ENCODE measurements around the gene FAM186B.

FAM186B gene

GRCh38 chr12:49564686-49565405, 40.6 kb downstream of the FAM186B start:
- Histone ChIP-seq H3K4me3 (ENCODE audit: control insufficient read depth in 1 of 7, extremely low read depth in 1 of 7, insufficient read depth in 4 of 7, low read depth in 2 of 7, low read length in 6 of 7) (peak overlapping the region in 3 of 7 experiments; percentile 10 to 57 (median 28)), H3K36me3 (ENCODE audit: control insufficient read depth in 4 of 4, insufficient read depth in 4 of 4, low read length in 3 of 4) (peaks cover 9 to 50% (median 33%) of the 10 kb centered on the region in 4 experiments), H3K9me3 (ENCODE audit: control extremely low read depth in 1 of 5, control insufficient read depth in 4 of 5, insufficient read depth in 2 of 5, low read depth in 1 of 5, low read length in 4 of 5) (no peaks in the 10 kb centered on the region), H3K4me1 (ENCODE audit: control extremely low read depth in 1 of 4, control insufficient read depth in 4 of 4, insufficient read depth in 4 of 4, low read length in 3 of 4) (peaks cover 4 to 47% (median 39%) of the 10 kb centered on the region in 4 experiments), H3K27ac (ENCODE audit: insufficient read depth in 1 of 2, low read depth in 1 of 2, low read length in 2 of 2, poor library complexity in 1 of 2, severe bottlenecking in 2 of 2) (no peak overlapping the region), H3K27me3 (replicated peaks in 2 of 5; ENCODE audit: control insufficient read depth in 4 of 5, insufficient read depth in 5 of 5, low read length in 4 of 5) (no peaks in the 10 kb centered on the region)
- POLR2A ChIA-PET: no interaction called here
- 66% methylated on average over 5 of the region's 8 CpGs for WGBS (ENCODE audit: insufficient coverage)
- peak in 1 of 3 donors; percentile 22 for DNase-seq
- CTCF ChIA-PET: interaction anchor here (1.1 to 19.6 kb wide), 3 partner anchors 12 to 208 kb away, joined by 3 to 223 read pairs (median 107); no protein-coding TSS in a partner anchor

GRCh38 chr12:49563951-49564685, 41.3 kb downstream of the FAM186B start:
- WGBS (ENCODE audit: insufficient coverage): 94% methylated on average over 12 of the region's 14 CpGs
- peaks cover 10 to 57% (median 40%) of the 10 kb centered on the region in 4 experiments for H3K36me3 ChIP-seq (ENCODE audit: control insufficient read depth in 4 of 4, insufficient read depth in 4 of 4, low read length in 3 of 4)
- peak overlapping the region in 1 of 7 experiments; percentile 28 for H3K4me3 ChIP-seq (ENCODE audit: control insufficient read depth in 1 of 7, extremely low read depth in 1 of 7, insufficient read depth in 4 of 7, low read depth in 2 of 7, low read length in 6 of 7)
- peaks cover 4 to 46% (median 36%) of the 10 kb centered on the region in 4 experiments for H3K4me1 ChIP-seq (ENCODE audit: control extremely low read depth in 1 of 4, control insufficient read depth in 4 of 4, insufficient read depth in 4 of 4, low read length in 3 of 4)
- H3K27me3 ChIP-seq (replicated peaks in 2 of 5; ENCODE audit: control insufficient read depth in 4 of 5, insufficient read depth in 5 of 5, low read length in 4 of 5): no peaks in the 10 kb centered on the region
- no peaks in the 10 kb centered on the region for H3K9me3 ChIP-seq (ENCODE audit: control extremely low read depth in 1 of 5, control insufficient read depth in 4 of 5, insufficient read depth in 2 of 5, low read depth in 1 of 5, low read length in 4 of 5)
- no peak for DNase-seq
- H3K27ac ChIP-seq (ENCODE audit: insufficient read depth in 1 of 2, low read depth in 1 of 2, low read length in 2 of 2, poor library complexity in 1 of 2, severe bottlenecking in 2 of 2): no peak overlapping the region
- POLR2A ChIA-PET: no interaction called here
- CTCF ChIA-PET: interaction anchor here (9.4 to 19.6 kb wide), 2 partner anchors 11 to 16 kb away, joined by 107 to 223 read pairs; no protein-coding TSS in a partner anchor

- H3K9me3 ChIP-seq (ENCODE audit: control extremely low read depth in 1 of 5, control insufficient read depth in 4 of 5, insufficient read depth in 2 of 5, low read depth in 1 of 5, low read length in 4 of 5): no peaks in the 10 kb centered on the region
- 100% methylated on average over 6 of the region's 6 CpGs for WGBS (ENCODE audit: insufficient coverage)
- peaks cover 0 to 39% (median 29%) of the 10 kb centered on the region in 4 experiments for H3K4me1 ChIP-seq (ENCODE audit: control extremely low read depth in 1 of 4, control insufficient read depth in 4 of 4, insufficient read depth in 4 of 4, low read length in 3 of 4)
- ChIA-PET CTCF (interaction anchor here (1.4 to 19.6 kb wide), 3 partner anchors 10 to 231 kb away, joined by 5 to 223 read pairs (median 107); no protein-coding TSS in a partner anchor), POLR2A (interaction anchor here (0.7 kb wide), 1 partner anchor 8 kb away, joined by 3 read pairs; no protein-coding TSS in a partner anchor)
- no peaks in the 10 kb centered on the region for H3K27me3 ChIP-seq (replicated peaks in 2 of 5; ENCODE audit: control insufficient read depth in 4 of 5, insufficient read depth in 5 of 5, low read length in 4 of 5)
- no peak for DNase-seq
- no peak overlapping the region for H3K27ac ChIP-seq (ENCODE audit: insufficient read depth in 1 of 2, low read depth in 1 of 2, low read length in 2 of 2, poor library complexity in 1 of 2, severe bottlenecking in 2 of 2)
- H3K36me3 ChIP-seq (ENCODE audit: control insufficient read depth in 4 of 4, insufficient read depth in 4 of 4, low read length in 3 of 4): peaks cover 14 to 70% (median 51%) of the 10 kb centered on the region in 4 experiments
- H3K4me3 ChIP-seq (ENCODE audit: control insufficient read depth in 1 of 7, extremely low read depth in 1 of 7, insufficient read depth in 4 of 7, low read depth in 2 of 7, low read length in 6 of 7): no peak overlapping the region
Measured at GRCh38 chr12:49562831-49563230, 42.6 kb downstream of the FAM186B start.

GRCh38 chr12:49562233-49562632, 43.2 kb downstream of the FAM186B start:
- POLR2A ChIA-PET: interaction anchor here (0.7 kb wide), 1 partner anchor 8 kb away, joined by 3 read pairs; no protein-coding TSS in a partner anchor
- H3K4me1 ChIP-seq (ENCODE audit: control extremely low read depth in 1 of 4, control insufficient read depth in 4 of 4, insufficient read depth in 4 of 4, low read length in 3 of 4): peaks cover 0 to 35% (median 25%) of the 10 kb centered on the region in 4 experiments

DNA sequence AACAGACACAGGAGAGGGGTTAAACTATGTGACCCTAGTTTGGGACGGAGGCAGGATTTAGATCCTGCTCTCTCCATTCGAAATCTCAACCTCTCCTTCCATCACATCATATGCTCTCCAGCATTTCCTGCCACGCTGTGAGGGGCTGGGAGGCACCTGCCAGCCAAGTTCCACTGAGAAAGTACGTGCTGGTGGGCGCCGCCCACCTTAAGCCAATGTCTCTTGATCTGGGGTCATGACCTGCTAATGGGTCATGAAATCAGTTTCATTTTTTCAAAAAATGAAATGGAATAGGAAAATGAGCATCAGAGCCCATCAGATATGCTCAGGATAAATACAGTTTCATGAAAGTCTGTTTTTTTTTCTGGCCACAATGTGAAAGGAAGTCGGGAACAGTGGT, 44.7 kb downstream of the FAM186B start:
- Histone ChIP-seq H3K9me3 (ENCODE audit: control extremely low read depth in 1 of 5, control insufficient read depth in 4 of 5, insufficient read depth in 2 of 5, low read depth in 1 of 5, low read length in 4 of 5) (no peaks in the 10 kb centered on the region), H3K4me1 (ENCODE audit: control extremely low read depth in 1 of 4, control insufficient read depth in 4 of 4, insufficient read depth in 4 of 4, low read length in 3 of 4) (peaks cover 0 to 21% (median 15%) of the 10 kb centered on the region in 4 experiments), H3K27me3 (replicated peaks in 2 of 5; ENCODE audit: control insufficient read depth in 4 of 5, insufficient read depth in 5 of 5, low read length in 4 of 5) (no peaks in the 10 kb centered on the region), H3K27ac (ENCODE audit: insufficient read depth in 1 of 2, low read depth in 1 of 2, low read length in 2 of 2, poor library complexity in 1 of 2, severe bottlenecking in 2 of 2) (no peak overlapping the region), H3K4me3 (ENCODE audit: control insufficient read depth in 1 of 7, extremely low read depth in 1 of 7, insufficient read depth in 4 of 7, low read depth in 2 of 7, low read length in 6 of 7) (no peak overlapping the region), H3K36me3 (ENCODE audit: control insufficient read depth in 4 of 4, insufficient read depth in 4 of 4, low read length in 3 of 4) (peaks cover 14 to 89% (median 63%) of the 10 kb centered on the region in 4 experiments)
- ChIA-PET CTCF (interaction anchor here (0.7 to 19.6 kb wide), 3 partner anchors 8 to 76 kb away, joined by 3 to 223 read pairs (median 107); no protein-coding TSS in a partner anchor), POLR2A (no interaction called here)
- no peak for DNase-seq
- WGBS (ENCODE audit: insufficient coverage): 86% methylated on average over 5 of the region's 7 CpGs

More at GRCh38 chr12:49562233-49562632, 43.2 kb downstream of the FAM186B start:
- no peak for DNase-seq
- CTCF ChIA-PET: interaction anchor here (1.4 to 19.6 kb wide), 3 partner anchors 9 to 230 kb away, joined by 5 to 223 read pairs (median 107); no protein-coding TSS in a partner anchor
- Histone ChIP-seq H3K9me3 (ENCODE audit: control extremely low read depth in 1 of 5, control insufficient read depth in 4 of 5, insufficient read depth in 2 of 5, low read depth in 1 of 5, low read length in 4 of 5) (no peaks in the 10 kb centered on the region), H3K36me3 (ENCODE audit: control insufficient read depth in 4 of 4, insufficient read depth in 4 of 4, low read length in 3 of 4) (peaks cover 14 to 76% (median 56%) of the 10 kb centered on the region in 4 experiments), H3K27ac (ENCODE audit: insufficient read depth in 1 of 2, low read depth in 1 of 2, low read length in 2 of 2, poor library complexity in 1 of 2, severe bottlenecking in 2 of 2) (no peak overlapping the region), H3K27me3 (replicated peaks in 2 of 5; ENCODE audit: control insufficient read depth in 4 of 5, insufficient read depth in 5 of 5, low read length in 4 of 5) (no peaks in the 10 kb centered on the region), H3K4me3 (ENCODE audit: control insufficient read depth in 1 of 7, extremely low read depth in 1 of 7, insufficient read depth in 4 of 7, low read depth in 2 of 7, low read length in 6 of 7) (no peak overlapping the region)
- WGBS (ENCODE audit: insufficient coverage): 98% methylated on average over 6 of the region's 6 CpGs

- Histone ChIP-seq H3K4me3 (ENCODE audit: control insufficient read depth in 1 of 7, extremely low read depth in 1 of 7, insufficient read depth in 4 of 7, low read depth in 2 of 7, low read length in 6 of 7) (no peak overlapping the region), H3K9me3 (ENCODE audit: control extremely low read depth in 1 of 5, control insufficient read depth in 4 of 5, insufficient read depth in 2 of 5, low read depth in 1 of 5, low read length in 4 of 5) (no peaks in the 10 kb centered on the region), H3K4me1 (ENCODE audit: control extremely low read depth in 1 of 4, control insufficient read depth in 4 of 4, insufficient read depth in 4 of 4, low read length in 3 of 4) (peaks cover 0 to 5% (median under 1%) of the 10 kb centered on the region in 4 experiments), H3K27ac (ENCODE audit: insufficient read depth in 1 of 2, low read depth in 1 of 2, low read length in 2 of 2, poor library complexity in 1 of 2, severe bottlenecking in 2 of 2) (no peak overlapping the region), H3K36me3 (ENCODE audit: control insufficient read depth in 4 of 4, insufficient read depth in 4 of 4, low read length in 3 of 4) (peaks cover 14 to 82% (median 63%) of the 10 kb centered on the region in 4 experiments), H3K27me3 (replicated peaks in 2 of 5; ENCODE audit: control insufficient read depth in 4 of 5, insufficient read depth in 5 of 5, low read length in 4 of 5) (no peaks in the 10 kb centered on the region)
- WGBS (ENCODE audit: insufficient coverage): 96% methylated on average over 13 of the region's 17 CpGs
- CTCF ChIA-PET: interaction anchor here (0.9 to 19.6 kb wide), 4 partner anchors 6 to 47 kb away, joined by 3 to 223 read pairs (median 55); no protein-coding TSS in a partner anchor
- POLR2A ChIA-PET: no interaction called here
- DNase-seq: no peak
Measured at GRCh38 chr12:49559011-49559675, 46.3 kb downstream of the FAM186B start.

All from common myeloid progenitor, CD34-positive (primary cell).